Activated CD4-positive, alpha-beta T cell treated with anti-CD3 and anti-CD28 coated beads for 4 hours (primary cell): ENCODE results near the gene PPM1B.
A peak's percentile ranks its signal among the peaks of the same experiment; 100 is the strongest.
"Not testable (repeated sequence)": the region's sequence is repeated elsewhere in the genome, so short reads cannot be mapped to it uniquely, and the experiment has no call there.

Experiments
- DNase-seq, 2 donors: peaks; one replicate each; pipeline ENCODE4 v3.0.0-alpha.2; 2020

The PPM1B gene

GRCh38 chr2:44203542-44203941 lies 34.9 kb downstream of the PPM1B start:
- DNase-seq, result no peak

- DNase-seq, result peak; percentile 14 to 42
Measured at GRCh38 chr2:44205169-44205568, 36.5 kb downstream of the PPM1B start.

GRCh38 chr2:44207102-44207501 lies 38.4 kb downstream of the PPM1B start:
- DNase-seq, result no peak

DNA sequence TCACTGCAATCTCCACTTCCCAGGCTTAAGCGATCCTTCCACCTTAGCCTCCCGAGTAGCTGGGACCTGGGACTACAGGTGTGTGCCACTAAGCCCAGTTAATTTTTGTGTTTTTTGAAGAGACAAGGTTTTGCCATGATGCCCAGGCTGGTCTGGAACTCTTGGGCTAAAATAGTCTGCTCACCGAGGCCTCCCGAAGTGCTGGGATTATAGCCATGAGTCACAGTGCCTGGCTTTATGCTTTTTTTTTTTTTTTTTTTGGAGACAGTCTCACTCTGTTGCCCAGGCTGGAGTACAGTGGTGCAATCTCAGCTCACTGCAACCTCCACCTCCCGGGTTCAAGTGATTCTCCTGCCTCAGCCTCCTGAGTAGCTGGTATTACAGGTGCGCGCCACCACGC lies 39.0 kb downstream of the PPM1B start:
- DNase-seq, result not testable (repeated sequence)

DNA sequence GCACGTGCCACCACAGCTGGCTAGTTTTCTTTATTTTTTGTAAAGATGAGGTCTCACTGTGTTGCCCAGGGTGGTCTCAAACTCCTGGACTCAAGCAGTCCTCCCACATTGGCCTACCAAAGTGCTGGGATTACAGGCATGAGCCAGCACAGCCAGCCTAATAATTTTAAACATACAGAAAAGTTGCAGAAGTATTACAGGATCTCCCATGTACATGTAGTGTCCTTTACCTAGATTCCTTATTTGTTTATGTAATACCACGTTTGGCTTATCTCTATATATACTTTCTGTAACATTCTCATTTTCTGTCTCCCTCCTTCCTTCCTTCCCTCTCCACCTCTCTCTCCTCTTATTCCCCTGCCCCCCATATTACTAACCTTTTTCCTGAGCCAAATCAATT lies 41.7 kb downstream of the PPM1B start:
- no peak for DNase-seq

- DNase-seq, result no peak
Measured at GRCh38 chr2:44211183-44211582, 42.5 kb downstream of the PPM1B start.

DNA sequence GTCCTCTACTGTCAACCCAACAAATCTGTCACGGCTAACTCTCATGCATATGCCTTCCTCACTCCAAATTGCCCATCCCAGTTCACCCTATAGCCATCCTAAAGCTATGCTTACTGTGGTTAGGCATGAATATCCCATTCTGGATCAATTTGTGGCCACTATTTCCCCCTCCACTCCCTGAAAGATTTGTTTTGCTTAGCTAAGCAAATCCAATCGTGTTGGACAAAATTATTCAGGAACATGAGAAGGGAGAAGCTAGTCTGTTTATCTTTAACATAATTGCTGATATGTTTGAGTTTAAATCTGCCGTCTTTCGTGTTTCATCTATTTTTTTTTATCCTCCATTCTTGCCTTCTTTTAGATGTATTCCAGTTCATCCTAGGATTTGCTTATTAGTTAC lies 43.6 kb downstream of the PPM1B start:
- DNase-seq, result no peak

DNA sequence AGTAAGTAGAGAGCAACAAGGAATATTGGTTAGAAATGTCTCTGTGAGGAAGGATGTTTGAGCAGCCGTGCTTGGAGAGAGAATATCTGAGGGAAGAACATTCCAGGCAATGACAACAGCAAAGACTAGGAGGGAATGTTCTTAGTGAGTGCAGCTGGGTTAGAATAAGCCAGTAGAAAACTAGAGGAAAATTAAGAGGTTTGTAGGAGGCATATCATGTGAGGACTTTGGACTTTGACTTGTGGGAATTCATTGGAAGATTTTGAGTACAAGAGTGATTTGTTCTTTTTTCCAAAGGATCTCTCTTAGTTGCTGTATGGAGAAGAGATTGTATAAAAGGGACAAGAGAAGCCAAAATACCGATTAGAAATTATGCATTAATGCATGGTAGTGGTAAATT lies 47.2 kb downstream of the PPM1B start:
- DNase-seq, result no peak

- DNase-seq, result no peak
Measured at GRCh38 chr2:44218771-44219170, 50.1 kb downstream of the PPM1B start.

DNA sequence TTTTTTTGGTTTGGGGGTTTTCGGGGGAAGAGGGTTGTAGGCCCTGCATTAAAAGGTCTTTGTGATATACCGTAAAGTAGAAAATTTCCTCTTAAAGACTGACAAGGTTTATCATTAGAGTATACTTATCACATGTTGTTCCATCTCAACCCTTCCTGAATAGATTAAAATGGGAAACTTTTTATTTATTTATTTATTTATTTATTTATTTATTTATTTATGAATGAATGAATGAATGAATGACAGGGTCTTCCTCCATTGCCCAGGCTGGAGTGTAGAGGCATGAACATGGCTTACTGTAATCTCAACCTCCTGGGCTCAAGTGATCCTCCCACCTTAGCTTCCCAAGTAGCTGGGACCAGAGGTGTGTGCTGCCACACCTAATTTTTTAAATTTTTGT lies 58.1 kb downstream of the PPM1B start:
- no peak for DNase-seq

- DNase-seq, result no peak
Measured at GRCh38 chr2:44230378-44230777, 61.7 kb downstream of the PPM1B start.

- no peak for DNase-seq
Measured at GRCh38 chr2:44233450-44234128, 64.9 kb downstream of the PPM1B start.

- DNase-seq, result peak; percentile 7 to 13
Measured at GRCh38 chr2:44237221-44237620, 68.5 kb downstream of the PPM1B start.

DNA sequence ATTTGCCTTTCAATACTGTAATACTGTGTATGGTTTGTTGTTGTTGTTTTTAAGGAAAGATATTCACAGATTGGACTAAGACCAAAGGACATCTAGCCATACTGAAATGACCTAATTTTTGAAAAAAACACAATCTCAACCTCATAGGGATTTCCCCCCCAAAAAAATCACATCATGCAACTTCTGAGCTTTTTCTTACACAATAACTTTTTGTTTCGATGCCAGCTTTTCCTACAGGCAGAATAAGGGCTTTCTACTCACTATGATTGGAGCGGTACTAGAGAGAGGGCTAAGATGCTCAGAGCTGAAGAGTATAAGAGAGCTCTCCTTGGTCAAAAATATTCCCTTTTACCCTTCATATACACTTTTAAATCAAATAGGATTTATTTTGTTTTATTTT lies 74.2 kb downstream of the PPM1B start:
- no peak for DNase-seq

DNA sequence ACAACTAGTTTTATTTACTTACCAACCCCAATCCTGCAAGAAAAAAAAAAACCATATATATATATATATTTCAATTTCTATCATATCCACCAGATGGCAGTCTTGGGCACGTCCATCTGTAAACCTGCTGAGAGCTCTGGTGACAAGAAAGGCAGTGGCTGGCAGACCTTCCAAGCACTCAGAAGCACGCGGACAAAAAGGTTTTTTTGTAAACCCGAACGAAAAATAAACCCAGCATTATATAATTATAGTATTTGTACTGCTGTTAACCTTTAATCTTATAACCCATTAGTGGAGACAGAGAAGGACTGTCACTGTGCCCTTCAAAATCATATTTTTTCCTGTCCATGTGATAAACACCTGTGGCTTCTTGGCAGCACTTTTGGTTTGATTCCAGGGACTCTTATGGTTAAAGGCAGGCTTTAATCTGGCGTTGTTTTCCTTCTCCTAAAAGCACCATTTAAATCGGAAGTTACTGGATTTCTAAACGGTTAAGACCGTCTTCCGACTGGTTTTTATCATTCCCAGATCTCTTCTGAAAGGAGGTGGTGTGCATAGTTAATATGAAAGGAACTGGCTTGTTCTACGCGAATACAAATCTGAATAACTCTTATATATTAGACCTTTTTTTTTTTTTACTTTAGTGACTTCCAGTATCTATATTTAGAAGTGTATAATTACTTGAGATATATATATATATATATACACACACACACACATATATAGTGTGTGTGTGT lies 75.6 kb downstream of the PPM1B start:
- DNase-seq, result peak; percentile 47

- no peak for DNase-seq
Measured at GRCh38 chr2:44245083-44245861, 76.6 kb downstream of the PPM1B start.

GRCh38 chr2:44246436-44246835 lies 77.8 kb downstream of the PPM1B start:
- DNase-seq, result no peak

GRCh38 chr2:44246840-44247369 lies 78.2 kb downstream of the PPM1B start:
- DNase-seq, result no peak

GRCh38 chr2:44247924-44248323 lies 79.2 kb downstream of the PPM1B start:
- DNase-seq, result no peak

DNA sequence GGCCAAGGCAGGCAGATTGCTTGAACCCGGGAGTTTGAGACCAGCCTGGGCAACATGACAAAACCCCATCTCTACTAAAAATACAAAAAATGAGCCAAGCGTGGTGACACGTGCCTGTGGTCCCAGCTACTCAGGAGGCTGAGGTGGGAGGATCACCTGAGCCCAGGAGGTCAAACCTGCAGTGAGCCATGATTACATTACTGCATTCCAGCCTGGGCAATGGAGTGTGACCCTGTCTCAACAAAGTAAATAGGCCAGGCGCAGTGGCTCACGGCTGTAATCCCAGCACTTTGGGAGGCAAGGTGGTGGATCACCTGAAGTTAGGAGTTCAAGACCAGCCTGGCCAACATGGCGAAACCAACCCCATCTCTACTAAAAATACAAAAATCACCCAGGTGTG lies 80.6 kb downstream of the PPM1B start:
- not testable (repeated sequence) for DNase-seq

GRCh38 chr2:44250376-44250775 lies 81.7 kb downstream of the PPM1B start:
- no peak for DNase-seq

GRCh38 chr2:44254023-44254422 lies 85.3 kb downstream of the PPM1B start:
- no peak for DNase-seq

- not testable (repeated sequence) for DNase-seq
Measured at GRCh38 chr2:44255704-44256103, 87.0 kb downstream of the PPM1B start.

DNA sequence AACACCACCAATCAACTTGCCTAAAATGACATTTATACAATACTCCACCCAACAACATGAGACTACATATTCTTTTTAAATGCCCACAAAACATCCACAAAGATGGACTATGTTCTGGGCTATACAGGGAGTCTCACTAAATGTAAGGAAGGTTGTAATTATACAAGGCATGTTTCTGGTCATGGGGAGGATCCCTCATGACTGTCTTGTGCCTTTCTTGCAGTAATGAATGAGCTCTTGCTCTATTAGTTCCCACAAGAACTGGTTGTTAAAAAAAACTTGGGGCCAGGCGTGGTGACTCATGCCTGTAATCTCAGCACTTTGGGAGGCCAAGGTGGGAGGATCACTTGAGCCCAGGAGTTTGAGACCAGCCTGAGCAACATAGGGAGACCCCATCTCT lies 89.1 kb downstream of the PPM1B start:
- not testable (repeated sequence) for DNase-seq
